Vagina (tissue), 2 donors: ENCODE data around the gene BFSP2. TPM values are rescaled to one million over a fixed set of nuclear protein-coding genes. Genes with fewer than 3 reads are reported as not detected.

Experiments
- DNase-seq, 2 donors: peaks; one replicate each; pipeline ENCODE4 v3.0.0-alpha.2; 2017; ENCODE audit errors: extremely low spot score in 2 of 2
- H3K27ac ChIP-seq: fragments of 200-600 bp; sonication (generic); one replicate; pipeline ENCODE4 v1.5.1; 2019
- H3K27me3 ChIP-seq: fragments of 200-600 bp; sonication (generic); one replicate; pipeline ENCODE4 v1.5.1; 2019
- H3K36me3 ChIP-seq, 2 donors: fragments of 200-600 bp; sonication (generic); one replicate each; pipeline ENCODE4 v1.5.1; 2017 to 2019
- H3K4me1 ChIP-seq: fragments of 200-600 bp; sonication (generic); one replicate; pipeline ENCODE4 v1.5.1; 2019
- H3K4me3 ChIP-seq, 2 donors: fragments of 200-600 bp; sonication (generic); 1 replicate in 1 of 2; 2 replicates in 1 of 2; pipeline ENCODE4 v1.5.1; 2016 to 2019
- H3K9me3 ChIP-seq: fragments of 200-600 bp; sonication (generic); one replicate; pipeline ENCODE4 v1.5.1; 2019
- POLR2A ChIP-seq, 2 donors: fragments of 450-650 bp; IDR thresholded peaks; one replicate each; pipeline ENCODE4 v1.6.1; 2017; ENCODE audit warnings: antibody characterized with exemption in 2 of 2, mild to moderate bottlenecking in 2 of 2, moderate library complexity in 2 of 2
- POLR2AphosphoS5 ChIP-seq, 2 donors: sonication (generic); formaldehyde crosslinking; IDR thresholded peaks; one replicate each; pipeline ENCODE4 v1.9.0; 2017; ENCODE audit warnings: antibody characterized with exemption in 2 of 2, mild to moderate bottlenecking in 2 of 2, low read depth in 1 of 2; ENCODE audit not compliant: insufficient read depth in 1 of 2
- intact Hi-C: fragments of 100-400 bp; cut with DNase I; formaldehyde crosslinking; loops from one replicate; pipeline ENCODE4 v1.15.1; 2023
- total RNA-seq: library from RNA; depleted of rRNA; stranded (reverse); fragments of >200 nt; gene quantifications from one replicate; pipeline ENCODE4 v1.2.3, GENCODE V29; 2016
- TF ChIP-seq, protein P1 (sequence below), 3 experiments: fragments of 450-650 bp in 2 of 3; fragments of 200-600 bp in 1 of 3; sonication (generic) in 1 of 3; IDR thresholded peaks; one replicate each; pipeline ENCODE4 v1.5.1; 2017 to 2019; ENCODE audit warnings: antibody characterized with exemption in 3 of 3, mild to moderate bottlenecking in 2 of 3, moderate library complexity in 2 of 3

BFSP2 gene
- total RNA-seq, 1 donor from 2014 or later, result not detected

DNA sequence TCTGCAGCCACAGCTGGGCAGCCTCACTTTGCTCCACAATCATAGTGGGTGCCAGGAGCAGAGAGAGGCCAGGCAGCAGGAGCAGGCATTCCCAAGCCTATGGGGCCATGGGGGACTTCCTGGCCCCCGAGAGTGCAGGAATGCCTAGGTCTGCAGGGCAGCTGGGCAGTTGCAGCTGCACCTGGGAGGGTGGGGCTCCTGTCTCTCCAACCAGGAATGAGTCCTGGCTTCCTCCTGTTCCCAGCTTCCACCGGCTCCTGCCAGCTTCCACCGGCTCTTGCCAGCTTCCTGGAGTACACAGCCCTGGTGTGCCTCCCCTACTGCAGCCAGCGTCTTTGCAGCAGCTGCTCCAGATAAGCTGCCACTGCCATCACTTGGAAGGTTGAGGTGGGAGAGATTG, 87.3 kb downstream of the BFSP2 start:
- Histone ChIP-seq H3K36me3 (no peaks in the 10 kb centered on the region), H3K27me3 (no peaks in the 10 kb centered on the region), H3K9me3 (no peaks in the 10 kb centered on the region), H3K4me1 (no peaks in the 10 kb centered on the region), H3K27ac (no peak overlapping the region), H3K4me3 (no peak overlapping the region)
- intact Hi-C loops, result no loop called here
- DNase-seq, result peak in 1 of 2 donors; percentile 72
- TF ChIP-seq POLR2AphosphoS5 (IDR thresholded peaks at IDR 0.05; ENCODE audit: insufficient read depth in 1 of 2, low read depth in 1 of 2), result no peak
- TF ChIP-seq POLR2A (IDR thresholded peaks at IDR 0.05), result no peak
- TF ChIP-seq, protein P1, sequence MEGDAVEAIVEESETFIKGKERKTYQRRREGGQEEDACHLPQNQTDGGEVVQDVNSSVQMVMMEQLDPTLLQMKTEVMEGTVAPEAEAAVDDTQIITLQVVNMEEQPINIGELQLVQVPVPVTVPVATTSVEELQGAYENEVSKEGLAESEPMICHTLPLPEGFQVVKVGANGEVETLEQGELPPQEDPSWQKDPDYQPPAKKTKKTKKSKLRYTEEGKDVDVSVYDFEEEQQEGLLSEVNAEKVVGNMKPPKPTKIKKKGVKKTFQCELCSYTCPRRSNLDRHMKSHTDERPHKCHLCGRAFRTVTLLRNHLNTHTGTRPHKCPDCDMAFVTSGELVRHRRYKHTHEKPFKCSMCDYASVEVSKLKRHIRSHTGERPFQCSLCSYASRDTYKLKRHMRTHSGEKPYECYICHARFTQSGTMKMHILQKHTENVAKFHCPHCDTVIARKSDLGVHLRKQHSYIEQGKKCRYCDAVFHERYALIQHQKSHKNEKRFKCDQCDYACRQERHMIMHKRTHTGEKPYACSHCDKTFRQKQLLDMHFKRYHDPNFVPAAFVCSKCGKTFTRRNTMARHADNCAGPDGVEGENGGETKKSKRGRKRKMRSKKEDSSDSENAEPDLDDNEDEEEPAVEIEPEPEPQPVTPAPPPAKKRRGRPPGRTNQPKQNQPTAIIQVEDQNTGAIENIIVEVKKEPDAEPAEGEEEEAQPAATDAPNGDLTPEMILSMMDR (IDR thresholded peaks at IDR 0.05), result no peak

DNA sequence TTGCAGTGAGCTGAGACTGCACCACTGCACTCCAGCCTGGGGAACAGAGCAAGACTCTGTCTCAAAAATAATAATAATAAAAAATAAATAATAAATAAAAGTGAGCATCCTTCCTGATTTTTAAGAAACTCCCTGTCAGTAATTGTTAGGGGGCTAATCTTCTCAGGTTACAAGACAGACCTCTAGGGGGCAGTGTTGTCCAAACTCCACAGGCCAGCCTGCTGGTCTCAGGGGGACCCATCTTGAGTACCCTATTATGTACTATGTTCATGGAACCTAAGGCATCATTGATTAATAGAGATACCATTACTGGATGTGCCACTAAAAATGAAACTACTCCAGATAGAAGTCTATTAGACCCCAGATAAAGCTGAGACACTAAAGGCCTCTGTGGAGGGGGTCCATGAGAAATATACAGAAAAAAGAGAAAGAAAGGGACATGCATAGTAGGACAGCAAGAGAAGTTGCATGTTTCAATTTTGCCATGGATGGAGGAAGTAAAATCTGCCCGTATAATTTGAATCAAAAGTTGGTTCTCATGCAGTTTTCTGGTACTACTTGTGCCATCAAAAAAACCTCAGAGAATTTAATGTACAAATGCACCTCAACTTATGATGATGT, 88.2 kb downstream of the BFSP2 start:
- H3K4me1 ChIP-seq, result no peaks in the 10 kb centered on the region
- H3K4me3 ChIP-seq, result no peak overlapping the region
- H3K27ac ChIP-seq, result no peak overlapping the region
- no peaks in the 10 kb centered on the region for H3K9me3 ChIP-seq
- no peaks in the 10 kb centered on the region for H3K36me3 ChIP-seq
- TF ChIP-seq, protein P1 (IDR thresholded peaks at IDR 0.05), result no peak
- TF ChIP-seq POLR2AphosphoS5 (IDR thresholded peaks at IDR 0.05; ENCODE audit: insufficient read depth in 1 of 2, low read depth in 1 of 2), result no peak
- TF ChIP-seq POLR2A (IDR thresholded peaks at IDR 0.05), result no peak
- DNase-seq, result peak in 1 of 2 donors; percentile 13
- intact Hi-C loops, result no loop called here
- no peaks in the 10 kb centered on the region for H3K27me3 ChIP-seq

DNA sequence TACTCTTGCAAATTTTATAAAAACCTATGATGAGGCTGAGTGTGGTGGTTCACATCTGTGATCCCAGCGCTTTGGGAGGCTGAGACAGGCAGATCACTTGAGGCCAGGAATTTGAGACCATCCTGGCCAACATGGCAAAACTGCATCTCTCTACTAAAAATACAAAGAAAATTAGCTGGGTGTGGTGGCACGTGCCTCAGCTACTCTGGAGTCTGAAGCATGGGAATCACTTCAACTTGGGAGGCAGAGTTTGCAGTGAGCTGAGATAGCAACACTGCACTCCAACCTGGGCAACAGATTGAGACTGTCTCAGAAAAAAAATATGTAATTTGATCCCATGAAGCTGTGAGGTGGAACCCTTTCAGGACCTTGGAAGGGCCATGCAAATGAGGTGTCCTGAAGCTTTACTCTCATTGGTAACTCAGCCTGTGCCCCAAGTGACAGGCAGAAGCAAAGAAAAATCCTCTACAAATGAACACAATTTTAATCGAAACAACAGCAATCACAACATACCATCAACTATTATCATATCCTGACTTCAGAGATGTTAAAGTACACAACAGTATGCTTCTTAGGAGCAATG, 89.0 kb downstream of the BFSP2 start:
- Histone ChIP-seq H3K27me3 (no peaks in the 10 kb centered on the region), H3K4me3 (no peak overlapping the region), H3K4me1 (no peaks in the 10 kb centered on the region), H3K36me3 (no peaks in the 10 kb centered on the region), H3K9me3 (no peaks in the 10 kb centered on the region), H3K27ac (no peak overlapping the region)
- DNase-seq, result peak in 1 of 2 donors; percentile 47
- intact Hi-C loops, result no loop called here
- TF ChIP-seq POLR2A (IDR thresholded peaks at IDR 0.05) (no peak), POLR2AphosphoS5 (IDR thresholded peaks at IDR 0.05; ENCODE audit: insufficient read depth in 1 of 2, low read depth in 1 of 2) (no peak)
- TF ChIP-seq, protein P1 (IDR thresholded peaks at IDR 0.05), result no peak

DNA sequence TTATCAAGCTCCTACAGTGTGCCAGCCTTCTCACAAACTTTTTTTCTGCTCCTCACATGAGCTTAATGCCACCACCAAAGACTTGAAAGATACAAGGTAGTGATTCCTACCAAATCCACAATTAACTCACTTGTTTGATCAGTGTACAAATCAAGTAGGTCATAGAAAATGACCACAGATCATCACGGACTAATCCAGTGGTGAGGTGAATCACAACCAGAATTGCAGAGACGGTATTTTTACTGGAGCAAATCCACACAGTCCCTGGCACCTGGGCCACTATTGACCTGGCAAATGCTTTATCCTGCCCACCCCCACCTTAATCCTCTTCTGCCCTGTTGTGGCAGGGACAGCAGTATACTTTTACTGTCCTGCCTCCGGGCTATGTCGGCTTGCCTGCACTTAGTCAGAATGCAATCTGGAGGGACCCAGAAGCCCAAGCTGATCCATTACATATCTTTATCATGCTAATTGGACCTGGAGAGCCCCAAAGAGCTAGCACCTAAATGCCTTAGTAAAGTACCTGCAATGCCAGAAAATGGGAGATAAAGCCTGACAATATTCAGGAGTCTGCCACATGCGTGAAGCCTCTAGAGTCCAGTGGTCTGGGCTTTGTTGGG, 89.7 kb downstream of the BFSP2 start:
- DNase-seq, result peak in 1 of 2 donors; percentile 32
- TF ChIP-seq, protein P1 (IDR thresholded peaks at IDR 0.05), result no peak
- TF ChIP-seq POLR2AphosphoS5 (IDR thresholded peaks at IDR 0.05; ENCODE audit: insufficient read depth in 1 of 2, low read depth in 1 of 2), result no peak
- no peak for TF ChIP-seq POLR2A (IDR thresholded peaks at IDR 0.05)
- Histone ChIP-seq H3K4me3 (no peak overlapping the region), H3K9me3 (no peaks in the 10 kb centered on the region), H3K36me3 (no peaks in the 10 kb centered on the region), H3K27ac (no peak overlapping the region), H3K4me1 (no peaks in the 10 kb centered on the region), H3K27me3 (no peaks in the 10 kb centered on the region)
- intact Hi-C loops, result no loop called here
